ENCODE results near the gene MDC1. TPM values are rescaled to one million over a fixed set of nuclear protein-coding genes. Genes with fewer than 3 reads are reported as not detected.

Gene MDC1
- total RNA-seq, 3 donors from 2014 or later, result 15.2 to 34.3 (median 29.5) TPM

GRCh38 chr6:30735668-30736314 is 18.7 kb upstream of the MDC1 start:
- intact Hi-C loops (cut with DNase I, micrococcal nuclease), result no loop called here
- Histone ChIP-seq H3K36me3 (ENCODE audit: low read depth) (no peaks in the 10 kb centered on the region), H3K9me3 (no peaks in the 10 kb centered on the region), H3K4me3 (no peak overlapping the region), H3K4me1 (ENCODE audit: low read depth) (peaks cover 15% of the 10 kb centered on the region)
- DNase-seq, result no peak
- no peak for TF ChIP-seq CTCF (IDR thresholded peaks at IDR 0.05)
- no peak for ATAC-seq

DNA sequence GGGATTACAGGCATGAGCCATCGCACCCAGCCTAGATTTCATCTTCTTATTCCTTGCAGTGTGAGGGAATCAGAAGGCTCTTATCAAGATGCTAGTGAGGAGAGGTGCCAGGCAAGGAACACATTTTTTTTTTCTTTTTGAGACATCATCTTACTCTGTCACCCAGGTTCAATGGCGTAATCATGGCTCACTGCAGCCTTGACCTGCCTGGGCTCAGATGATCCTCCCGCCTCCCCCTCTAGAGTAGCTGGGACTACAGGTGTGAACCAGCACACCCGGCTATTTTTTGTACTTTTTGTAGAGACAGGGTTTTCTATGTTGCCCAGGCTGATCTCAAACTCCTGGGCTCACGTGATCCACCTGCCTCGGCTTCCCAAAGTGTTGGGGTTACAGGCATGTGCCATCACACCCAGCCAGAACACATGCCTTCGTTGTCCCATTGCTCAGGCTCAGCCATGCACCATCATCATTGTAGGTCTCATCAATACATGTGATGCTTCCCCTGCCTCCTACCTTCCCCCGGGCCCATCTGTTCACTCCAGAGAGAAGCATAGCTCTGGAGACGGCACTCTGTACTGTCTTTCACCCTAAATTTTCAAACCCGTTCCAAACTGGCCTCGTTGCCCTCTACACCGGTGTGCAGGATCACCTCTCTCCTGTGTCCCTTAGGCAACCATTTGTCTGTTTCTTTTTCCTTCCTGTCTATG is 15.3 kb upstream of the MDC1 start:
- ATAC-seq (no peak), DNase-seq (no peak)
- no peaks in the 10 kb centered on the region for H3K9me3 ChIP-seq
- peaks cover 8% of the 10 kb centered on the region for H3K4me1 ChIP-seq (ENCODE audit: low read depth)
- H3K36me3 ChIP-seq (ENCODE audit: low read depth), result no peaks in the 10 kb centered on the region
- intact Hi-C loops (cut with DNase I, micrococcal nuclease), result no loop called here
- no peak overlapping the region for H3K4me3 ChIP-seq
- no peak for TF ChIP-seq CTCF (IDR thresholded peaks at IDR 0.05)

- intact Hi-C loops (cut with DNase I, micrococcal nuclease), result no loop called here
- Histone ChIP-seq H3K4me3 (no peak overlapping the region), H3K4me1 (ENCODE audit: low read depth) (no peaks in the 10 kb centered on the region), H3K36me3 (ENCODE audit: low read depth) (no peaks in the 10 kb centered on the region), H3K9me3 (no peaks in the 10 kb centered on the region)
- ATAC-seq (peak; percentile 98), DNase-seq (peak; percentile 88 to 91 (median 91))
- TF ChIP-seq CTCF (IDR thresholded peaks at IDR 0.05), result peak; percentile 80
These were observed 13.7 kb upstream of the MDC1 start for GRCh38 chr6:30730601-30731435.

DNA sequence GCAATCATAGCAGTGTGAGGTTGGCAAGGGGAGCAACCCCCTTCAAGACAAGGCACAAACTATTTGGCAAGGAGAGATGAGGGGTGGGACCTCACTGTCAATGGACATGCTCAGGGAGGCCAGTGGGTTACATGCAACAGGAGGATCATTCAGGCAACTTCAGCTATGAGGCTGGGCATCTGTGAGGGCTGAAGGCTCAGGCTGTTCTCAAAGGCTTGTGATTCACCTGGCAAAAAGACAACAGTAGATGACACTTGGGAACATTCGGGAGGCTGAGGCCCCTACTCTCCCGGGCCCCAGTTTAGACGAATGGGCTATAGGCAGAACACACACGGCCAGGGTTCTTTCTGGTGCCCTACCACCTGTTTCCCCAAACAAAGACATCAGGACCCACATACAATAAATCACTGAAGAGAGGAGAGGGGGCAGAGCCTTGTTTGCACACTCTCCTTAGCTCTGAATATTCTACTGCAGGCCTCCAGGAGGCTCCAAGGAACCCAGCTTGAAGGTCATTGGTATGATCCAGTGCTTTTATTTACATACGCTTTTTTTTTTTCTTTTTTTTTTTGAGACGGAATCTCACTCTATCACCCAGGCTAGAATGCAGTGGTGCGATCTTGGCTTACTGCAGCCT is 11.0 kb upstream of the MDC1 start:
- TF ChIP-seq CTCF (IDR thresholded peaks at IDR 0.05), result no peak
- ATAC-seq (no peak), DNase-seq (no peak)
- Histone ChIP-seq H3K4me3 (no peak overlapping the region), H3K9me3 (no peaks in the 10 kb centered on the region), H3K4me1 (ENCODE audit: low read depth) (no peaks in the 10 kb centered on the region), H3K36me3 (ENCODE audit: low read depth) (peaks cover 4% of the 10 kb centered on the region)
- intact Hi-C loops (cut with DNase I, micrococcal nuclease), result no loop called here
